H1 (cell line): Measurements from ENCODE around the gene POGLUT2. TPM values are rescaled to one million over a fixed set of nuclear protein-coding genes. Genes with fewer than 3 reads are reported as not detected.

Experiments used
- BRCA1 ChIP-seq: IDR thresholded peaks from 2 replicates; pipeline ENCODE4 v1.6.1; 2012; ENCODE audit warnings: low read depth, low read length, improper control_type of control experiment
- CHD7 ChIP-seq: fragments of 300-600 bp; sonication (generic); IDR thresholded peaks from 2 replicates; pipeline ENCODE4 v1.7.1; 2012; ENCODE audit warnings: low read length, moderate library complexity, mild to moderate bottlenecking, inconsistent platforms; ENCODE audit not compliant: insufficient replicate concordance
- FOSL1 ChIP-seq: IDR thresholded peaks from 2 replicates; pipeline ENCODE4 v1.6.1; 2011; ENCODE audit warnings: mild to moderate bottlenecking, low read depth, low read length, moderate library complexity; ENCODE audit not compliant: insufficient read depth
- KDM1A ChIP-seq: fragments of 200-600, 300-600 bp; sonication (generic); IDR thresholded peaks from 2 replicates; pipeline ENCODE4 v1.7.1; 2016; ENCODE audit warnings: mild to moderate bottlenecking, low read length, borderline replicate concordance
- KDM5A ChIP-seq: fragments of 200-600 bp; IDR thresholded peaks from 2 replicates; pipeline ENCODE4 v1.7.1; 2012; ENCODE audit warnings: mild to moderate bottlenecking, low read length, inconsistent platforms, mixed read lengths
- RBBP5 ChIP-seq: IDR thresholded peaks from 2 replicates; pipeline ENCODE4 v1.7.1; 2012; ENCODE audit warnings: low read depth, mild to moderate bottlenecking, inconsistent platforms, low read length, moderate library complexity, borderline replicate concordance
- RFX5 ChIP-seq: IDR thresholded peaks from 2 replicates; pipeline ENCODE4 v1.6.1; 2011; ENCODE audit warnings: low read depth, low read length, improper control_type of control experiment, borderline replicate concordance
- SIN3A ChIP-seq, 2 experiments: IDR thresholded peaks in 1 of 2; conservative IDR thresholded peaks in 1 of 2; 2 replicates each; pipeline ENCODE4 v1.6.1; 2011 to 2012; ENCODE audit warnings: low read length in 2 of 2, improper control_type of control experiment in 1 of 2, low read depth in 1 of 2, mild to moderate bottlenecking in 1 of 2
- TAF7 ChIP-seq: optimal IDR thresholded peaks from 2 replicates; pipeline ENCODE3; 2011; ENCODE audit warnings: low read depth, mild to moderate bottlenecking, inconsistent platforms, low read length, moderate library complexity, borderline replicate concordance
- polyA plus RNA-seq, 7 experiments: library from polyadenylated mRNA; depleted of rRNA in 3 of 7; stranded (reverse) in 5 of 7; unstranded in 2 of 7; fragments of >200 nt in 5 of 7; fragments of 200-250 nt in 2 of 7; gene quantifications; 1 replicate in 5 of 7; 2 replicates in 1 of 7; 4 replicates in 1 of 7; pipeline versions ENCODE4 v1.2.1 to v1.2.3, GENCODE V29; 2011 to 2013; ENCODE audit warnings: missing spikeins in 2 of 7, mixed read lengths in 2 of 7
- total RNA-seq: library from RNA; stranded (reverse); fragmentation: NEBNext Ultra II Directional; extraction: Animal tissue kit (Norgen Biotek cat#: 25700); gene quantifications from 2 replicates; pipeline ENCODE4 v1.2.1, GENCODE V29; 2021

The POGLUT2 gene
- total and polyA plus RNA-seq, 2 of the 8 experiments (the other 6 are each of a cell fraction or from before 2014, with no cell fraction given), result 9.9 to 22.3 TPM

DNA sequence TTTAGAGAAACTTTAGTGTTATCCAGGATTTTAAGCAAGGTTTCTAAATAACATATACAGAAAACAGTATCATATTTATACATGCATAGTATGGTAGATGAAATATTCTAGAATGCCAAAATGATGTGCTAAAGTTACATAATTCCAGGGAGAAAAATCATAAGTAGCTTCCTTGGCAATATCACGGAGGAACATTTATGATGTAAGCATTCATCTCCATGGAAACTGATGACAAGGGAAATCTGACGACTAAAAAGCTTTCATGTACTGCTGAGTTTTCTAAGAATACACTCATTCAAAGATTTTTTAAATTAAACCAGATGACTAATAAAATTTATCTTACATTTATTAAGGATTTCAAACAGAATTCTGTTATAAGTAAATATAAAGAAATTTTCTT is 29.9 kb downstream of the POGLUT2 start (continued):
- TF ChIP-seq KDM5A (no peak), FOSL1 (no peak), BRCA1 (no peak), RFX5 (no peak), CHD7 (no peak), SIN3A (conservative IDR thresholded peaks at IDR 0.05 in 1 of 2, IDR thresholded peaks at IDR 0.05 in 1 of 2; ENCODE audit: low read depth in 1 of 2, low read length in 2 of 2) (no peak), KDM1A (no peak), RBBP5 (no peak), TAF7 (no peak)
